SKM-1 treated with dmso at 0.1 percent for 144 hours (cell line): ENCODE data around the gene TIMM10B.

Experiments used
- DNase-seq: peaks from one replicate; lab custom pipeline; 2025; ENCODE audit not compliant: unreplicated experiment; lab: John Stamatoyannopoulos, UW

TIMM10B gene

GRCh38 chr11:6481012-6481923 lies at the start of gene TIMM10B, which contains the start of gene ARFIP2:
Gene TIMM10B, plus strand, starts transcription at chr11:6481501. Its CDS starts 16 bp downstream, at chr11:6481517.
Gene ARFIP2, minus strand, starts transcription at chr11:6481331. Its CDS starts 910 bp downstream, at chr11:6480421.
- DNase-seq, result peak; percentile 99

- no peak for DNase-seq
Observed at GRCh38 chr11:6431861-6432260, 49.4 kb upstream of the TIMM10B start.

- no peak for DNase-seq
Observed at GRCh38 chr11:6433998-6434660, 47.2 kb upstream of the TIMM10B start.

- no peak for DNase-seq
Observed at GRCh38 chr11:6437423-6437822, 43.9 kb upstream of the TIMM10B start.

- DNase-seq, result peak; percentile 73
Observed at GRCh38 chr11:6437993-6438392, 43.3 kb upstream of the TIMM10B start.

- peak; percentile 69 for DNase-seq
Observed at GRCh38 chr11:6438979-6439571, 42.2 kb upstream of the TIMM10B start.

- DNase-seq, result no peak
Observed at GRCh38 chr11:6440906-6441358, 40.4 kb upstream of the TIMM10B start, which contains the start of gene HPX. Gene HPX, minus strand, starts transcription at chr11:6440987. Its CDS starts 24 bp downstream, at chr11:6440963.

GRCh38 chr11:6442441-6442840 lies 38.9 kb upstream of the TIMM10B start:
- no peak for DNase-seq

- peak; percentile 59 for DNase-seq
Observed at GRCh38 chr11:6443269-6444003, 37.9 kb upstream of the TIMM10B start.

- DNase-seq, result no peak
Observed at GRCh38 chr11:6448574-6448973, 32.7 kb upstream of the TIMM10B start.

- DNase-seq, result no peak
Observed at GRCh38 chr11:6452219-6452618, 29.1 kb upstream of the TIMM10B start.

- DNase-seq, result no peak
Observed at GRCh38 chr11:6453152-6453551, 28.1 kb upstream of the TIMM10B start.

GRCh38 chr11:6455070-6455469 lies 26.2 kb upstream of the TIMM10B start:
- no peak for DNase-seq

GRCh38 chr11:6456361-6457073 lies 24.8 kb upstream of the TIMM10B start:
- DNase-seq, result no peak

GRCh38 chr11:6457581-6458320 lies 23.6 kb upstream of the TIMM10B start:
- DNase-seq, result no peak

- DNase-seq, result no peak
Observed at GRCh38 chr11:6458352-6459098, 22.8 kb upstream of the TIMM10B start.

- DNase-seq, result no peak
Observed at GRCh38 chr11:6459099-6459450, 22.2 kb upstream of the TIMM10B start.

- peak; percentile 7 for DNase-seq
Observed at GRCh38 chr11:6468712-6469495, 12.4 kb upstream of the TIMM10B start.
